Measurements from ENCODE around the gene EPO. TPM values are rescaled to one million over a fixed set of nuclear protein-coding genes. Genes with fewer than 3 reads are reported as not detected.

EPO gene
- total and polyA plus RNA-seq, 2 of the 8 experiments (the other 6 are each of a cell fraction or from before 2014, with no cell fraction given), result 0.42 to 0.95 TPM

DNA sequence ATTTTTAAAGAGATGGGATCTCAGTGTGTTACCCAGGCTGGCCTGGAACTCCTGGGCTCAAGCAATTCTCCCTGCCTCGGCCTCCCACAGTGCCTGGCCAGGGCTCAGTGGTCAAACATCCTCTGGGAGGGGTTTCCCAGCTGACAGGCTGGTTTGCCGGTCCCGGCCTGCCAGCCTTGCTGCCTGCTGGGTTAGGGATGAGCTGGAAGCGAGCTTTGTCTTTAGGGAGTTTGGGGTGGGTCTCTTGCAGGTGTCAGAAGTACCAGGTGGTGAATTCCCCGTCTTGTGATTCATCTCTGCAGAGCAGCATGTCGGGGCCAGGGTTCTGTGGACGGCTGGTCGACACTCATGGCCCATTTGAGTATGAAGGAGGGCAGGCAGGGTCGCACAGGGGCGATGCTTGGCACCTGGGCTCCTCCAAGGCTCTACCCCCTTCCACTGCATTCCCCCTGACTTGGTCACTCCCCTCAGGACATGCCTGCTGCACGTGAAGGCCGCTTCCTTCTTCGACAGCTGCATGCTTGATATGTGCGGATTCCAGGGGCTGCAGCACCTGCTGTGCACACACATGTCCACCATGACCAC is 43.4 kb downstream of the EPO start:
- Histone ChIP-seq H3K4me3 (ENCODE audit: extremely low read depth in 1 of 4, insufficient read depth in 2 of 4, low read depth in 3 of 4, low read length in 4 of 4) (no peak overlapping the region), H4K8ac (ENCODE audit: extremely low read depth, insufficient read depth, low read length) (peak overlapping the region; percentile 68; the same call in 1 of the 2 replicates), H3K79me2 (ENCODE audit: control insufficient read depth in 1 of 2, insufficient read depth in 2 of 2, low read length in 2 of 2) (no peaks in the 10 kb centered on the region), H3K9me3 (ENCODE audit: insufficient read depth in 2 of 2, low read depth in 1 of 2, low read length in 1 of 2) (no peaks in the 10 kb centered on the region), H3K36me3 (ENCODE audit: control insufficient read depth in 2 of 4, insufficient read depth in 4 of 4, low read length in 3 of 4) (no peaks in the 10 kb centered on the region), H4K91ac (replicated peaks; ENCODE audit: insufficient read length, low read length) (peak overlapping the region; percentile 91), H3K27me3 (replicated peaks in 1 of 4; ENCODE audit: control insufficient read depth in 3 of 4, extremely low read depth in 1 of 4, insufficient read depth in 3 of 4, low read length in 3 of 4) (no peaks in the 10 kb centered on the region; a peak in 1 of 7 replicates), H3K56ac (replicated peaks; ENCODE audit: insufficient read length, low read depth, low read length) (no peak overlapping the region), H3K18ac (ENCODE audit: extremely low read depth, low read length) (no peak overlapping the region), H3K4me2 (ENCODE audit: insufficient read depth in 1 of 2, low read depth in 2 of 2, low read length in 2 of 2) (peak overlapping the region in 1 of 2 experiments; percentile 4; a peak in 1 of 4 replicates), H3K14ac (ENCODE audit: insufficient read length) (peak overlapping the region; percentile 14), H3K23ac (ENCODE audit: insufficient read length) (no peak overlapping the region), H2AFZ (ENCODE audit: low read length) (no peak overlapping the region), H3K4ac (replicated peaks; ENCODE audit: insufficient read length, low read depth, low read length) (no peak overlapping the region), H3K79me1 (ENCODE audit: low read depth, low read length) (no peaks in the 10 kb centered on the region), H3K27ac (ENCODE audit: low read depth, low read length) (no peak overlapping the region), H2BK5ac (ENCODE audit: low read depth, low read length) (no peak overlapping the region), H2BK12ac (ENCODE audit: low read depth, low read length) (0 out of 2 replicates have a peak overlapping the region, but pooled peaks have one; percentile 68), H3K23me2 (ENCODE audit: low read depth, low read length) (0 out of 2 replicates have a peak, but pooled peaks cover 1% of the 10 kb centered on the region), H4K5ac (ENCODE audit: insufficient read length, low read depth, low read length) (peak overlapping the region; percentile 15), H2AK5ac (ENCODE audit: low read depth, low read length) (no peak overlapping the region), H3K9ac (replicated peaks in 1 of 4; ENCODE audit: extremely low read depth in 1 of 4, low read depth in 3 of 4, low read length in 3 of 4) (no peak overlapping the region), H4K20me1 (replicated peaks in 1 of 2; ENCODE audit: control insufficient read depth in 1 of 2, insufficient read depth in 2 of 2, low read length in 2 of 2) (no peaks in the 10 kb centered on the region), H2BK20ac (ENCODE audit: low read length) (0 out of 2 replicates have a peak overlapping the region, but pooled peaks have one; percentile 34), H2BK15ac (ENCODE audit: low read length) (0 out of 2 replicates have a peak overlapping the region, but pooled peaks have one; percentile 61), H2BK120ac (replicated peaks; ENCODE audit: low read depth, low read length) (no peak overlapping the region), H3K4me1 (replicated peaks in 1 of 4; ENCODE audit: control insufficient read depth in 3 of 4, insufficient read depth in 4 of 4, low read length in 3 of 4) (peaks cover 0 to 2% (median 0%) of the 10 kb centered on the region in 4 experiments; a peak in 3 of 7 replicates)
- TF ChIP-seq SIN3A (conservative IDR thresholded peaks at IDR 0.05 in 1 of 2, IDR thresholded peaks at IDR 0.05 in 1 of 2; ENCODE audit: low read depth in 1 of 2, low read length in 2 of 2) (0 out of 4 replicates have a peak, but pooled peaks of 1 of the 2 experiments have one; percentile 47), HDAC2 (IDR thresholded peaks at IDR 0.05; ENCODE audit: borderline replicate concordance in 1 of 2, low read depth in 2 of 2, low read length in 2 of 2) (no peak), SP2 (IDR thresholded peaks at IDR 0.05; ENCODE audit: low read length) (no peak)
- POLR2A ChIA-PET (ENCODE audit: partially characterized antibody), result interaction anchor here (0.6 to 2.5 kb wide), 5 partner anchors 9 to 37 kb away, joined by 3 to 12 read pairs (median 5); no protein-coding TSS in a partner anchor
- 64% methylated on average over 14 of the region's 14 CpGs; no CpG with 5 or more reads in 1 of the 2 experiments for WGBS, 2 experiments (ENCODE audit: extremely low coverage in 1 of 2, insufficient coverage in 1 of 2, insufficient read length in 1 of 2, insufficient replicate concordance in 2 of 2, low coverage in 1 of 2, low lambda C conversion rate in 2 of 2, missing lambda C conversion rate in 1 of 2)
- no peak for DNase-seq (ENCODE audit: low read depth in 1 of 2, low spot score in 2 of 2)
- CTCF ChIA-PET (ENCODE audit: partially characterized antibody), result interaction anchor here (0.6 to 2.6 kb wide), 12 partner anchors 11 to 130 kb away, joined by 3 to 10 read pairs (median 4); no protein-coding TSS in a partner anchor
- FAIRE-seq, result no peak

Measured in H1 (cell line).